ENCODE data around the gene DHRSX.
"Not testable (repeated sequence)": the region's sequence is repeated elsewhere in the genome, so short reads cannot be mapped to it uniquely, and the experiment has no call there.

The DHRSX gene

GRCh38 chrX:2507904-2508627, 7.3 kb upstream of the DHRSX start:
- TF ChIP-seq, protein P1, sequence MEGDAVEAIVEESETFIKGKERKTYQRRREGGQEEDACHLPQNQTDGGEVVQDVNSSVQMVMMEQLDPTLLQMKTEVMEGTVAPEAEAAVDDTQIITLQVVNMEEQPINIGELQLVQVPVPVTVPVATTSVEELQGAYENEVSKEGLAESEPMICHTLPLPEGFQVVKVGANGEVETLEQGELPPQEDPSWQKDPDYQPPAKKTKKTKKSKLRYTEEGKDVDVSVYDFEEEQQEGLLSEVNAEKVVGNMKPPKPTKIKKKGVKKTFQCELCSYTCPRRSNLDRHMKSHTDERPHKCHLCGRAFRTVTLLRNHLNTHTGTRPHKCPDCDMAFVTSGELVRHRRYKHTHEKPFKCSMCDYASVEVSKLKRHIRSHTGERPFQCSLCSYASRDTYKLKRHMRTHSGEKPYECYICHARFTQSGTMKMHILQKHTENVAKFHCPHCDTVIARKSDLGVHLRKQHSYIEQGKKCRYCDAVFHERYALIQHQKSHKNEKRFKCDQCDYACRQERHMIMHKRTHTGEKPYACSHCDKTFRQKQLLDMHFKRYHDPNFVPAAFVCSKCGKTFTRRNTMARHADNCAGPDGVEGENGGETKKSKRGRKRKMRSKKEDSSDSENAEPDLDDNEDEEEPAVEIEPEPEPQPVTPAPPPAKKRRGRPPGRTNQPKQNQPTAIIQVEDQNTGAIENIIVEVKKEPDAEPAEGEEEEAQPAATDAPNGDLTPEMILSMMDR (IDR thresholded peaks at IDR 0.05; ENCODE audit: insufficient read depth, missing control alignments) = no peak
- FAIRE-seq (no peak), DNase-seq (ENCODE audit: insufficient read length, low spot score) (no peak)

- FAIRE-seq (no peak), DNase-seq (ENCODE audit: insufficient read length, low spot score) (no peak)
- TF ChIP-seq, protein P1 (IDR thresholded peaks at IDR 0.05; ENCODE audit: insufficient read depth, missing control alignments) = no peak
Observed at GRCh38 chrX:2507196-2507595, 6.4 kb upstream of the DHRSX start.

DNA sequence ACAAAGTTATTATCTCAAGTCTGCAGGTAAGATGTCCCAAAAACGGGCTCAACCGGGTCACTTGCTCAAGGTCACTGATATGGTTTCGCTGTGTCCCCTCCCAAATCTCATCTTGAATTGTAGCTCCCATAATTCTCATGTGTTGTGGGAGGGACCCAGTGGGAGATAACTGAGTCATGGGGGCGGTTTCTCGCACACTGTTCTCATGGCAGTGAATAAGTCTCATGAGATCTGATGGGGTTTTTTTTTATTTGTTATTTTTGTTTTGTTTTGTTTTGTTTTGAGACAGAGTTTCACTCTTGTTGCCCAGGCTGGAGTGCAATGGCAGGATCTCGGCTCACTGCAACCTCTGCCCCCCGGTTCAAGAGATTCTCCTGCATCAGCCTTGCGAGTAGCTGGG, 4.6 kb upstream of the DHRSX start:
- DNase-seq (ENCODE audit: insufficient read length, low spot score); FAIRE-seq: not testable (repeated sequence)

GRCh38 chrX:2504706-2505332, 4.0 kb upstream of the DHRSX start:
- FAIRE-seq (no peak), DNase-seq (ENCODE audit: insufficient read length, low spot score) (no peak)
- TF ChIP-seq, protein P1 (IDR thresholded peaks at IDR 0.05; ENCODE audit: insufficient read depth, missing control alignments) = no peak

- DNase-seq (ENCODE audit: insufficient read length, low spot score) (no peak), FAIRE-seq (no peak)
- TF ChIP-seq, protein P1 (IDR thresholded peaks at IDR 0.05; ENCODE audit: insufficient read depth, missing control alignments) = no peak
Observed at GRCh38 chrX:2503591-2504500, 3.1 kb upstream of the DHRSX start.

DNA sequence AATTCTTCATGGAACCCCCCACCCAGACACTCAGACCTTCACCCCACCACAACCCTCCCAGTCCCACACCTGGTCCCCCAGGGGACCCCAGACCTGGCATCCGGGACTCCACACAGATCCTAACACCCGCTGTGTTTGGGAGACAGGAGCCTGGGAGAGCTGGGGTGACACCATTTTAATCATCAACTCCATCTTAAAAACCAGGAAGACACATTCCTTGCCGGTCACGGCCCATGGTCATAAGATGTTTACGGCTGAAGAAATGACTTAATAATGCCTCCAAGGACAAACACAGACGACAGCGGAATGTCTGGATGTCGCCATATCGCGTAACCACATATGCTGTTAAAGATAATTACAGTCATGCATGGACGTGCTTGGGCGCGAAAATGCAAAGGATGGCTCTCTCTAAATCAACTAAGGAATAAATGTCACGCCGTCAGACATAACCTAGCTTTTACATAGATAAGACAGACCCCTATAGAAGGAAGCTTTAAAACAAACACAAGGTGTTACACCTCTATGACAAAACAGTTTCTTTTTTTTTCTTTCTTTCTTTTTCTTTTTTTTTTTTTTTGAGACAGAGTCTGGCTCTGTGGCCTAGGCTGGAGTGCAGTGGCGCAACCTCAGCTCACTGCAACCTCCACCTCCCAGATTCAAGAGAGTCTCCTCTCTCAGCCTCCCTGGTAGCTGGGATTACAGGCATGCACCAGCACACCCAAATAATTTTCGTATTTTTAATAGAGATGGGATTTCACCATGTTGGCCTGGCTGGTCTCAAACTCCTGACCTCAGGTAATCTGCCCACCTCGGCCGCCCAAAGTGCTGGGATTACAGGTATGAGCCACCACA, 2.1 kb upstream of the DHRSX start:
- DNase-seq (ENCODE audit: insufficient read length, low spot score) (no peak), FAIRE-seq (no peak)
- TF ChIP-seq, protein P1 (IDR thresholded peaks at IDR 0.05; ENCODE audit: insufficient read depth, missing control alignments) = no peak
